Body of pancreas (tissue), 4 donors: ENCODE results near the gene MAP2K4. TPM values are rescaled to one million over a fixed set of nuclear protein-coding genes. Genes with fewer than 3 reads are reported as not detected.

ENCODE experiments used
- ATAC-seq: fragments of 150-250 bp; one replicate; pipeline ENCODE4 v1.9.1; 2016
- DNase-seq, 4 donors: peaks; one replicate each; pipeline ENCODE4 v3.0.0-alpha.2; 2019
- H3K27ac ChIP-seq, 4 donors: fragments of 200-600 bp; sonication (generic); 1 replicate in 3 of 4; 2 replicates in 1 of 4; pipeline versions ENCODE4 v1.5.1 to v1.6.1; 2016 to 2019; ENCODE audit warnings: mild to moderate bottlenecking in 1 of 4, mixed read lengths in 1 of 4, moderate library complexity in 1 of 4
- H3K27me3 ChIP-seq, 2 donors: fragments of 200-600 bp; sonication (generic); one replicate each; pipeline ENCODE4 v1.6.0; 2016; ENCODE audit warnings: mild to moderate bottlenecking in 1 of 2
- H3K36me3 ChIP-seq, 2 donors: fragments of 200-600 bp; sonication (generic); replicated peaks in 1 of 2; 2 replicates each; pipeline ENCODE4 v1.5.1; 2016; ENCODE audit warnings: low read depth in 2 of 2; ENCODE audit not compliant: insufficient read depth in 1 of 2
- H3K4me1 ChIP-seq: fragments of 200-600 bp; sonication (generic); one replicate; pipeline ENCODE4 v1.6.0; 2016
- H3K4me3 ChIP-seq, 2 donors: fragments of 200-600 bp; sonication (generic); 1 replicate in 1 of 2; 2 replicates in 1 of 2; pipeline ENCODE4 v1.5.1; 2016 to 2019
- H3K9me3 ChIP-seq, 3 donors: fragments of 200-600 bp; sonication (generic); 1 replicate in 2 of 3; 2 replicates in 1 of 3; pipeline ENCODE4 v1.5.1; 2016
- CTCF ChIP-seq, 7 experiments: fragments of 450-650 bp in 4 of 7; fragments of 200-600 bp in 3 of 7; sonication (generic) in 3 of 7; IDR thresholded peaks; one replicate each; pipeline ENCODE4 v1.5.1; 2016 to 2019; ENCODE audit warnings: antibody characterized with exemption in 7 of 7
- POLR2A ChIP-seq, 3 donors: fragments of 450-650 bp; IDR thresholded peaks; one replicate each; pipeline ENCODE4 v1.6.1; 2016; ENCODE audit warnings: antibody characterized with exemption in 3 of 3, mild to moderate bottlenecking in 2 of 3
- WGBS, 2 donors: methylation state at CpG; one replicate each; pipeline ENCODE4 v1.1.5; 2017; 5-methylcytosine and 5-hydroxymethylcytosine counted together
- intact Hi-C: fragments of 100-400 bp; cut with DNase I; formaldehyde crosslinking; loops from one replicate; pipeline ENCODE4 v1.15.1; 2023
- total RNA-seq, 2 donors: library from RNA; depleted of rRNA; stranded (reverse); fragments of >200 nt; gene quantifications; one replicate each; pipeline ENCODE4 v1.1.0, GENCODE V29; 2016

Gene MAP2K4
- total RNA-seq, 2 donors from 2014 or later, result 12.5 to 15.2 TPM

- TF ChIP-seq CTCF (IDR thresholded peaks at IDR 0.05) (no peak), POLR2A (IDR thresholded peaks at IDR 0.05) (no peak)
- no peaks in the 10 kb centered on the region for H3K4me1 ChIP-seq
- no peaks in the 10 kb centered on the region for H3K27me3 ChIP-seq
- H3K36me3 ChIP-seq, result peaks cover 0 to 5% of the 10 kb centered on the region in 2 donors
- no peaks in the 10 kb centered on the region for H3K9me3 ChIP-seq
- 82 to 88% methylated on average over 4 of the region's 4 CpGs for WGBS, 2 donors
- H3K27ac ChIP-seq, result no peak overlapping the region
- DNase-seq (peak in 1 of 4 donors; percentile 4), ATAC-seq (no peak)
- intact Hi-C loops, result loop anchor here (5.0 kb wide), 1 partner anchor 1109 kb away; no protein-coding TSS in a partner anchor
- no peak overlapping the region for H3K4me3 ChIP-seq
These were observed 34.3 kb upstream of the MAP2K4 start for GRCh38 chr17:11986179-11986941.

- Histone ChIP-seq H3K4me1 (no peaks in the 10 kb centered on the region), H3K9me3 (no peaks in the 10 kb centered on the region), H3K27ac (no peak overlapping the region), H3K4me3 (no peak overlapping the region), H3K27me3 (no peaks in the 10 kb centered on the region), H3K36me3 (peaks cover 0 to 5% of the 10 kb centered on the region in 2 donors)
- DNase-seq, result no peak
- TF ChIP-seq CTCF (IDR thresholded peaks at IDR 0.05) (peak in 6 of 7 experiments; percentile 17 to 59 (median 52)), POLR2A (IDR thresholded peaks at IDR 0.05) (no peak)
- 27 to 34% methylated on average over 5 of the region's 5 CpGs for WGBS, 2 donors
- intact Hi-C loops, result loop anchor here (5.0 kb wide), 1 partner anchor 1110 kb away; no protein-coding TSS in a partner anchor
- no peak for ATAC-seq
These were observed 33.7 kb upstream of the MAP2K4 start for GRCh38 chr17:11986942-11987329.

GRCh38 chr17:11990363-11990983, 30.2 kb upstream of the MAP2K4 start:
- Histone ChIP-seq H3K4me3 (no peak overlapping the region), H3K27me3 (no peaks in the 10 kb centered on the region), H3K4me1 (no peaks in the 10 kb centered on the region), H3K27ac (no peak overlapping the region), H3K36me3 (no peaks in the 10 kb centered on the region), H3K9me3 (no peaks in the 10 kb centered on the region)
- 75 to 92% methylated on average over 7 of the region's 7 CpGs for WGBS, 2 donors
- intact Hi-C loops, result no loop called here
- no peak for DNase-seq
- ATAC-seq, result no peak
- TF ChIP-seq CTCF (IDR thresholded peaks at IDR 0.05) (no peak), POLR2A (IDR thresholded peaks at IDR 0.05) (no peak)

GRCh38 chr17:11991461-11991860, 29.2 kb upstream of the MAP2K4 start:
- Histone ChIP-seq H3K4me1 (no peaks in the 10 kb centered on the region), H3K27ac (no peak overlapping the region), H3K36me3 (no peaks in the 10 kb centered on the region), H3K4me3 (no peak overlapping the region), H3K9me3 (no peaks in the 10 kb centered on the region), H3K27me3 (no peaks in the 10 kb centered on the region)
- intact Hi-C loops, result no loop called here
- no peak for DNase-seq
- no peak for ATAC-seq
- WGBS, 2 donors, result 72 to 93% methylated on average over 3 to 4 of the region's 4 CpGs
- no peak for TF ChIP-seq CTCF (IDR thresholded peaks at IDR 0.05)
- no peak for TF ChIP-seq POLR2A (IDR thresholded peaks at IDR 0.05)
